WTC11 (cell line): ENCODE data around the gene RIPPLY2. TPM values are rescaled to one million over a fixed set of nuclear protein-coding genes. Genes with fewer than 3 reads are reported as not detected.
"Not testable (repeated sequence)": the region's sequence is repeated elsewhere in the genome, so short reads cannot be mapped to it uniquely, and the experiment has no call there.

Source experiments
- ATAC-seq: fragments of 200-7000 bp; cut with Tn5 transposase; 2 replicates; pipeline ENCODE4 v1.10.0; 2021; ENCODE audit warnings: mild to moderate bottlenecking, moderate library complexity
- CTCF ChIA-PET: fragments of 300-600 bp; sonication (Branson Sonifier 250); formaldehyde crosslinking; loops from one replicate; lab custom pipeline; 2021; ENCODE audit warnings: antibody characterized with exemption; lab: Charles Lee
- POLR2A ChIA-PET: fragments of 350-600 bp; sonication (Branson Sonifier 250); formaldehyde crosslinking; loops from one replicate; lab custom pipeline; 2021; ENCODE audit warnings: antibody characterized with exemption; lab: Charles Lee
- DNase-seq: peaks from one replicate; pipeline ENCODE4 v3.0.0; 2021; ENCODE audit warnings: low spot score
- H3K27ac Mint-ChIP-seq: 2 replicates; pipeline ENCODE4 v1.8.0; 2021; ENCODE audit warnings: mixed read lengths
- H3K27me3 Mint-ChIP-seq: 2 replicates; pipeline ENCODE4 v1.8.0; 2021; ENCODE audit warnings: low read depth, mild to moderate bottlenecking, moderate library complexity, mixed read lengths
- H3K36me3 Mint-ChIP-seq: 2 replicates; pipeline ENCODE4 v1.8.0; 2021; ENCODE audit warnings: mixed read lengths
- H3K4me1 Mint-ChIP-seq: 2 replicates; pipeline ENCODE4 v1.8.0; 2022; ENCODE audit warnings: mixed read lengths
- H3K4me3 Mint-ChIP-seq: 2 replicates; pipeline ENCODE4 v1.8.0; 2021; ENCODE audit warnings: mild to moderate bottlenecking, moderate library complexity, mixed read lengths
- H3K9me3 Mint-ChIP-seq: 2 replicates; pipeline ENCODE4 v1.8.0; 2021; ENCODE audit warnings: mixed read lengths
- CREB1 ChIP-seq: sonication (generic); formaldehyde crosslinking; IDR thresholded peaks from 2 replicates; pipeline ENCODE4 v1.8.0; 2023; ENCODE audit warnings: mild to moderate bottlenecking, missing genetic modification reagents
- ELF4 ChIP-seq: sonication (generic); formaldehyde crosslinking; IDR thresholded peaks from 2 replicates; pipeline ENCODE4 v1.8.1; 2022; ENCODE audit warnings: low read depth, mild to moderate bottlenecking, moderate library complexity, missing genetic modification reagents
- ETV6 ChIP-seq: sonication (generic); formaldehyde crosslinking; IDR thresholded peaks from 2 replicates; pipeline ENCODE4 v1.8.1; 2022; ENCODE audit warnings: mild to moderate bottlenecking, missing genetic modification reagents
- JUN ChIP-seq: sonication (generic); formaldehyde crosslinking; IDR thresholded peaks from 2 replicates; pipeline ENCODE4 v1.8.0; 2023; ENCODE audit warnings: mild to moderate bottlenecking, missing genetic modification reagents
- MXD4 ChIP-seq: fragments of 250-450 bp; sonication (Bioruptor Pico); IDR thresholded peaks from 2 replicates; pipeline ENCODE4 v1.8.0; 2021; ENCODE audit warnings: mild to moderate bottlenecking, moderate library complexity, borderline replicate concordance
- NFE2L1 ChIP-seq: sonication (generic); formaldehyde crosslinking; IDR thresholded peaks from 2 replicates; pipeline ENCODE4 v1.8.1; 2023; ENCODE audit warnings: missing genetic modification reagents
- OVOL2 ChIP-seq: fragments of 250-450 bp; sonication (Bioruptor Pico); IDR thresholded peaks from 2 replicates; pipeline ENCODE4 v1.9.0; 2021; ENCODE audit warnings: mild to moderate bottlenecking, borderline replicate concordance
- SOX15 ChIP-seq: fragments of 250-450 bp; sonication (Bioruptor Pico); IDR thresholded peaks from 2 replicates; pipeline ENCODE4 v1.9.0; 2021; ENCODE audit warnings: mild to moderate bottlenecking
- SP1 ChIP-seq: sonication (generic); formaldehyde crosslinking; conservative IDR thresholded peaks from 2 replicates; pipeline ENCODE4 v1.8.1; 2022; ENCODE audit warnings: missing genetic modification reagents
- TEAD1 ChIP-seq: sonication (generic); formaldehyde crosslinking; IDR thresholded peaks from 2 replicates; pipeline ENCODE4 v1.8.0; 2022; ENCODE audit warnings: mild to moderate bottlenecking, missing genetic modification reagents
- TP53 ChIP-seq: sonication (generic); formaldehyde crosslinking; IDR thresholded peaks from 2 replicates; pipeline ENCODE4 v1.8.1; 2023; ENCODE audit warnings: mild to moderate bottlenecking, missing genetic modification reagents
- ZNF219 ChIP-seq: sonication (generic); formaldehyde crosslinking; IDR thresholded peaks from 2 replicates; pipeline ENCODE4 v1.8.0; 2023; ENCODE audit warnings: missing genetic modification reagents, mild to moderate bottlenecking, borderline replicate concordance
- total RNA-seq: library from RNA; stranded (reverse); gene quantifications from 3 replicates; pipeline ENCODE4 v1.2.3, GENCODE V29; 2021
- TF ChIP-seq, protein P1 (sequence below): fragments of 200-600 bp; IDR thresholded peaks from 2 replicates; pipeline ENCODE4 v1.8.0; 2022; ENCODE audit warnings: antibody characterized with exemption
- TF ChIP-seq, protein P2 (sequence below): sonication (generic); formaldehyde crosslinking; IDR thresholded peaks from 2 replicates; pipeline ENCODE4 v1.8.0; 2022; ENCODE audit warnings: mild to moderate bottlenecking, missing genetic modification reagents
- TF ChIP-seq, protein P3 (sequence below): fragments of 250-450 bp; sonication (Bioruptor Pico); IDR thresholded peaks from 2 replicates; pipeline ENCODE4 v1.8.0; 2021; ENCODE audit warnings: mild to moderate bottlenecking
- TF ChIP-seq, protein P4 (sequence below): sonication (generic); formaldehyde crosslinking; IDR thresholded peaks from 2 replicates; pipeline ENCODE4 v1.8.1; 2023; ENCODE audit warnings: mild to moderate bottlenecking, moderate library complexity, missing genetic modification reagents
- TF ChIP-seq, protein P5 (sequence below): sonication (generic); formaldehyde crosslinking; IDR thresholded peaks from 2 replicates; pipeline ENCODE4 v1.8.0; 2023; ENCODE audit warnings: missing genetic modification reagents, mild to moderate bottlenecking, borderline replicate concordance
- TF ChIP-seq, protein P6 (sequence below): sonication (generic); formaldehyde crosslinking; IDR thresholded peaks from 2 replicates; pipeline ENCODE4 v1.8.0; 2022; ENCODE audit warnings: mild to moderate bottlenecking, missing genetic modification reagents
- TF ChIP-seq, protein P7 (sequence below): sonication (generic); formaldehyde crosslinking; IDR thresholded peaks from 2 replicates; pipeline ENCODE4 v1.8.0; 2022; ENCODE audit warnings: mild to moderate bottlenecking, missing genetic modification reagents

Gene RIPPLY2
- total RNA-seq, 1 experiment from 2014 or later: 0.66 TPM

DNA sequence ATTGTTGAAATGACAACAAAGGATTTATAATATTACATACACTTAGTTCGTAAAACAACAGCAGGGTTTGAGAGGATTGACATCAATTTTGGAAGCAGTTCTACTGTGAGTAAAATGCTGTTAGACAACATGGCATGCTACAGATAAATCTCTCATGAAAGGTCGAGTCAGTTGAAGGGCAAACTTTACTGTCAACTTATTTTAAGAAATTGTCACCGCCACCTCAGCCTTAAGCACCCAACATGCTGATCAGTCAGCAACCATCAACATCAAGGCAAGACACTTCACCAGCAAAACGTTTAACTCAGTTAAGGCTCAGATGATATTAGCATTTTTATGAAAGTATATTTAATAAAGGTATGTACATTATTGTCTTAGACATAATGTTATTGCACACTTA lies 37.4 kb downstream of the RIPPLY2 start (continued):
- TF ChIP-seq, protein P1, sequence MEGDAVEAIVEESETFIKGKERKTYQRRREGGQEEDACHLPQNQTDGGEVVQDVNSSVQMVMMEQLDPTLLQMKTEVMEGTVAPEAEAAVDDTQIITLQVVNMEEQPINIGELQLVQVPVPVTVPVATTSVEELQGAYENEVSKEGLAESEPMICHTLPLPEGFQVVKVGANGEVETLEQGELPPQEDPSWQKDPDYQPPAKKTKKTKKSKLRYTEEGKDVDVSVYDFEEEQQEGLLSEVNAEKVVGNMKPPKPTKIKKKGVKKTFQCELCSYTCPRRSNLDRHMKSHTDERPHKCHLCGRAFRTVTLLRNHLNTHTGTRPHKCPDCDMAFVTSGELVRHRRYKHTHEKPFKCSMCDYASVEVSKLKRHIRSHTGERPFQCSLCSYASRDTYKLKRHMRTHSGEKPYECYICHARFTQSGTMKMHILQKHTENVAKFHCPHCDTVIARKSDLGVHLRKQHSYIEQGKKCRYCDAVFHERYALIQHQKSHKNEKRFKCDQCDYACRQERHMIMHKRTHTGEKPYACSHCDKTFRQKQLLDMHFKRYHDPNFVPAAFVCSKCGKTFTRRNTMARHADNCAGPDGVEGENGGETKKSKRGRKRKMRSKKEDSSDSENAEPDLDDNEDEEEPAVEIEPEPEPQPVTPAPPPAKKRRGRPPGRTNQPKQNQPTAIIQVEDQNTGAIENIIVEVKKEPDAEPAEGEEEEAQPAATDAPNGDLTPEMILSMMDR: no peak
- TF ChIP-seq, protein P2, sequence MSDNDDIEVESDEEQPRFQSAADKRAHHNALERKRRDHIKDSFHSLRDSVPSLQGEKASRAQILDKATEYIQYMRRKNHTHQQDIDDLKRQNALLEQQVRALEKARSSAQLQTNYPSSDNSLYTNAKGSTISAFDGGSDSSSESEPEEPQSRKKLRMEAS (CRISPR knock-in tag): no peak
- TF ChIP-seq, protein P3, sequence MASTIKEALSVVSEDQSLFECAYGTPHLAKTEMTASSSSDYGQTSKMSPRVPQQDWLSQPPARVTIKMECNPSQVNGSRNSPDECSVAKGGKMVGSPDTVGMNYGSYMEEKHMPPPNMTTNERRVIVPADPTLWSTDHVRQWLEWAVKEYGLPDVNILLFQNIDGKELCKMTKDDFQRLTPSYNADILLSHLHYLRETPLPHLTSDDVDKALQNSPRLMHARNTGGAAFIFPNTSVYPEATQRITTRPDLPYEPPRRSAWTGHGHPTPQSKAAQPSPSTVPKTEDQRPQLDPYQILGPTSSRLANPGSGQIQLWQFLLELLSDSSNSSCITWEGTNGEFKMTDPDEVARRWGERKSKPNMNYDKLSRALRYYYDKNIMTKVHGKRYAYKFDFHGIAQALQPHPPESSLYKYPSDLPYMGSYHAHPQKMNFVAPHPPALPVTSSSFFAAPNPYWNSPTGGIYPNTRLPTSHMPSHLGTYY (CRISPR knock-in tag): no peak
- TF ChIP-seq ETV6 (no peak), TEAD1 (no peak), TP53 (CRISPR knock-in tag) (no peak), CREB1 (CRISPR knock-in tag) (no peak), ELF4 (no peak)
- TF ChIP-seq, protein P4, sequence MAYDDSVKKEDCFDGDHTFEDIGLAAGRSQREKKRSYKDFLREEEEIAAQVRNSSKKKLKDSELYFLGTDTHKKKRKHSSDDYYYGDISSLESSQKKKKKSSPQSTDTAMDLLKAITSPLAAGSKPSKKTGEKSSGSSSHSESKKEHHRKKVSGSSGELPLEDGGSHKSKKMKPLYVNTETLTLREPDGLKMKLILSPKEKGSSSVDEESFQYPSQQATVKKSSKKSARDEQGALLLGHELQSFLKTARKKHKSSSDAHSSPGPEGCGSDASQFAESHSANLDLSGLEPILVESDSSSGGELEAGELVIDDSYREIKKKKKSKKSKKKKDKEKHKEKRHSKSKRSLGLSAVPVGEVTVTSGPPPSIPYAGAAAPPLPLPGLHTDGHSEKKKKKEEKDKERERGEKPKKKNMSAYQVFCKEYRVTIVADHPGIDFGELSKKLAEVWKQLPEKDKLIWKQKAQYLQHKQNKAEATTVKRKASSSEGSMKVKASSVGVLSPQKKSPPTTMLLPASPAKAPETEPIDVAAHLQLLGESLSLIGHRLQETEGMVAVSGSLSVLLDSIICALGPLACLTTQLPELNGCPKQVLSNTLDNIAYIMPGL (CRISPR knock-in tag): no peak

DNA sequence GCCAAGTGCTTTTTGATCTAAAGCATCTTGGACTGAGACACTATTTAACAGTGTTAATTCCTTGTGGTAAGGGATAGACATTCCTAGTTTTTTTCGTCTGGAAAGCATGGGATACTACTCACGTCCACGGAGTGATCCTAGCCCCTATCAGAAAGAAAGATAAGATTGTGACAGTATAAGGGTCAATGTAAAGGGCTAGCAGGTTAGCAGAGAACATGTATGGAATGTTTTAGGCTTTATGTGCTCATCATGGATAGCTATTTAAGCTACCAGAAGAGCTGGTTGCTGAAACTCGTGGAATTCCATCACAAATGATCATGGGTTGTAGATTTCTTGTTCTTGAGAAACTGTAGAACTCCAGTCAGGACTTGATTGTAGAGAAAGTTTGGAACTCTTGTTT lies 38.4 kb downstream of the RIPPLY2 start:
- no peak for TF ChIP-seq OVOL2 (CRISPR knock-in tag)
- TF ChIP-seq, protein P5, sequence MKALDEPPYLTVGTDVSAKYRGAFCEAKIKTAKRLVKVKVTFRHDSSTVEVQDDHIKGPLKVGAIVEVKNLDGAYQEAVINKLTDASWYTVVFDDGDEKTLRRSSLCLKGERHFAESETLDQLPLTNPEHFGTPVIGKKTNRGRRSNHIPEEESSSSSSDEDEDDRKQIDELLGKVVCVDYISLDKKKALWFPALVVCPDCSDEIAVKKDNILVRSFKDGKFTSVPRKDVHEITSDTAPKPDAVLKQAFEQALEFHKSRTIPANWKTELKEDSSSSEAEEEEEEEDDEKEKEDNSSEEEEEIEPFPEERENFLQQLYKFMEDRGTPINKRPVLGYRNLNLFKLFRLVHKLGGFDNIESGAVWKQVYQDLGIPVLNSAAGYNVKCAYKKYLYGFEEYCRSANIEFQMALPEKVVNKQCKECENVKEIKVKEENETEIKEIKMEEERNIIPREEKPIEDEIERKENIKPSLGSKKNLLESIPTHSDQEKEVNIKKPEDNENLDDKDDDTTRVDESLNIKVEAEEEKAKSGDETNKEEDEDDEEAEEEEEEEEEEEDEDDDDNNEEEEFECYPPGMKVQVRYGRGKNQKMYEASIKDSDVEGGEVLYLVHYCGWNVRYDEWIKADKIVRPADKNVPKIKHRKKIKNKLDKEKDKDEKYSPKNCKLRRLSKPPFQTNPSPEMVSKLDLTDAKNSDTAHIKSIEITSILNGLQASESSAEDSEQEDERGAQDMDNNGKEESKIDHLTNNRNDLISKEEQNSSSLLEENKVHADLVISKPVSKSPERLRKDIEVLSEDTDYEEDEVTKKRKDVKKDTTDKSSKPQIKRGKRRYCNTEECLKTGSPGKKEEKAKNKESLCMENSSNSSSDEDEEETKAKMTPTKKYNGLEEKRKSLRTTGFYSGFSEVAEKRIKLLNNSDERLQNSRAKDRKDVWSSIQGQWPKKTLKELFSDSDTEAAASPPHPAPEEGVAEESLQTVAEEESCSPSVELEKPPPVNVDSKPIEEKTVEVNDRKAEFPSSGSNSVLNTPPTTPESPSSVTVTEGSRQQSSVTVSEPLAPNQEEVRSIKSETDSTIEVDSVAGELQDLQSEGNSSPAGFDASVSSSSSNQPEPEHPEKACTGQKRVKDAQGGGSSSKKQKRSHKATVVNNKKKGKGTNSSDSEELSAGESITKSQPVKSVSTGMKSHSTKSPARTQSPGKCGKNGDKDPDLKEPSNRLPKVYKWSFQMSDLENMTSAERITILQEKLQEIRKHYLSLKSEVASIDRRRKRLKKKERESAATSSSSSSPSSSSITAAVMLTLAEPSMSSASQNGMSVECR: no peak
- TF ChIP-seq SOX15 (CRISPR knock-in tag): no peak
- H3K27ac Mint-ChIP-seq: no peak overlapping the region; the same call in 1 of the 2 replicates
- DNase-seq: no peak
- 0 out of 2 replicates have a peak, but pooled peaks cover 3% of the 10 kb centered on the region for H3K36me3 Mint-ChIP-seq
- no peak overlapping the region for H3K4me3 Mint-ChIP-seq
- peaks cover 16% of the 10 kb centered on the region for H3K4me1 Mint-ChIP-seq
- ChIA-PET POLR2A (no interaction called here), CTCF (no interaction called here)
- H3K27me3 Mint-ChIP-seq: no peaks in the 10 kb centered on the region
- peaks cover 16% of the 10 kb centered on the region for H3K9me3 Mint-ChIP-seq
- ATAC-seq: no peak

DNA sequence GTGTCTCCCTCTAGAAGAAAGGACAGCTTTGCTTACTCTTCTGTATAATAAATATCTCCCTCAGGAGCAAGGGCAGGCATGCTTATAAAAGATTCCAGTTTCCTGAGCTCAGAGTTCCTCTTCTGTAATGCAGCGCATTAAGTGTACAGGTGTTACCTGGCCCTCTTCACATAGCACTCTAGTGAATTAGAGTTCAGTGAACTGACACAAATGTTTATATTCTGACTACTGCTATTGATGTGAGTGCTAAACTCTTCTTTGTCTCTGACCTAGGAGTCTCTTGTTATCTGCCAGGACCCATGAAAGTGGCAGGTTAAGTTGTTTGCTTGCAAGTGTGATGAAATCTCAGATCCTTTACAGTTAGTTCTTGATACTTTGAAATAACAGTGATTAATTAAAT lies 39.9 kb downstream of the RIPPLY2 start:
- Mint-ChIP-seq H3K4me3 (no peak overlapping the region), H3K27me3 (no peaks in the 10 kb centered on the region), H3K9me3 (peaks cover 25% of the 10 kb centered on the region), H3K4me1 (peaks cover 16% of the 10 kb centered on the region), H3K27ac (no peak overlapping the region), H3K36me3 (peaks cover 13% of the 10 kb centered on the region)
- CTCF ChIA-PET: no interaction called here
- TF ChIP-seq CREB1 (CRISPR knock-in tag) (no peak), MXD4 (CRISPR knock-in tag) (no peak), SP1 (no peak), JUN (CRISPR knock-in tag) (no peak), ZNF219 (no peak), NFE2L1 (CRISPR knock-in tag) (no peak)
- TF ChIP-seq, protein P6, sequence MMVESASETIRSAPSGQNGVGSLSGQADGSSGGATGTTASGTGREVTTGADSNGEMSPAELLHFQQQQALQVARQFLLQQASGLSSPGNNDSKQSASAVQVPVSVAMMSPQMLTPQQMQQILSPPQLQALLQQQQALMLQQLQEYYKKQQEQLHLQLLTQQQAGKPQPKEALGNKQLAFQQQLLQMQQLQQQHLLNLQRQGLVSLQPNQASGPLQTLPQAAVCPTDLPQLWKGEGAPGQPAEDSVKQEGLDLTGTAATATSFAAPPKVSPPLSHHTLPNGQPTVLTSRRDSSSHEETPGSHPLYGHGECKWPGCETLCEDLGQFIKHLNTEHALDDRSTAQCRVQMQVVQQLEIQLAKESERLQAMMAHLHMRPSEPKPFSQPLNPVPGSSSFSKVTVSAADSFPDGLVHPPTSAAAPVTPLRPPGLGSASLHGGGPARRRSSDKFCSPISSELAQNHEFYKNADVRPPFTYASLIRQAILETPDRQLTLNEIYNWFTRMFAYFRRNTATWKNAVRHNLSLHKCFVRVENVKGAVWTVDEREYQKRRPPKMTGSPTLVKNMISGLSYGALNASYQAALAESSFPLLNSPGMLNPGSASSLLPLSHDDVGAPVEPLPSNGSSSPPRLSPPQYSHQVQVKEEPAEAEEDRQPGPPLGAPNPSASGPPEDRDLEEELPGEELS (CRISPR knock-in tag): no peak
- TF ChIP-seq, protein P7, sequence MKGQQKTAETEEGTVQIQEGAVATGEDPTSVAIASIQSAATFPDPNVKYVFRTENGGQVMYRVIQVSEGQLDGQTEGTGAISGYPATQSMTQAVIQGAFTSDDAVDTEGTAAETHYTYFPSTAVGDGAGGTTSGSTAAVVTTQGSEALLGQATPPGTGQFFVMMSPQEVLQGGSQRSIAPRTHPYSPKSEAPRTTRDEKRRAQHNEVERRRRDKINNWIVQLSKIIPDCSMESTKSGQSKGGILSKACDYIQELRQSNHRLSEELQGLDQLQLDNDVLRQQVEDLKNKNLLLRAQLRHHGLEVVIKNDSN (CRISPR knock-in tag): no peak
- ATAC-seq (no peak), DNase-seq (no peak)
- POLR2A ChIA-PET: no interaction called here

DNA sequence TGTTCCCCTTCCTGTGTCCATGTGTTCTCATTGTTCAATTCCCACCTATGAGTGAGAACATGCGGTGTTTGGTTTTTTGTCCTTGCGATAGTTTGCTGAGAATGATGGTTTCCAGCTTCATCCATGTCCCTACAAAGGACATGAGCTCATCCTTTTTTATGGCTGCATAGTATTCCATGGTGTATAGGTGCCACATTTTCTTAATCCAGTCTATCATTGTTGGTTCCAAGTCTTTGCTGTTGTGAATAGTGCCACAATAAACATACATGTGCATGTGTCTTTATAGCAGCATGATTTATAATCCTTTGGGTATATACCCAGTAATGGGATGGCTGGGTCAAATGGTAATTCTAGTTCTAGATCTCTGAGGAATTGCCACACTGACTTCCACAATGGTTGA lies 43.9 kb downstream of the RIPPLY2 start:
- CTCF ChIA-PET, POLR2A ChIA-PET, H3K4me3 Mint-ChIP-seq, H3K27ac Mint-ChIP-seq, H3K27me3 Mint-ChIP-seq, DNase-seq, ATAC-seq: not testable (repeated sequence)
- Mint-ChIP-seq H3K9me3 (peaks cover 22% of the 10 kb centered on the region), H3K36me3 (peaks cover 10% of the 10 kb centered on the region), H3K4me1 (peaks cover 16% of the 10 kb centered on the region)
